ENCODE results near the gene MORN4. TPM values are rescaled to one million over a fixed set of nuclear protein-coding genes. Genes with fewer than 3 reads are reported as not detected.
A peak's percentile ranks its signal among the peaks of the same experiment; 100 is the strongest.

The MORN4 gene
- total and polyA plus RNA-seq, 9 of the 15 experiments (the other 6 are each of a cell fraction or from before 2014, with no cell fraction given): 8.3 to 23.9 (median 11.7) TPM

DNA sequence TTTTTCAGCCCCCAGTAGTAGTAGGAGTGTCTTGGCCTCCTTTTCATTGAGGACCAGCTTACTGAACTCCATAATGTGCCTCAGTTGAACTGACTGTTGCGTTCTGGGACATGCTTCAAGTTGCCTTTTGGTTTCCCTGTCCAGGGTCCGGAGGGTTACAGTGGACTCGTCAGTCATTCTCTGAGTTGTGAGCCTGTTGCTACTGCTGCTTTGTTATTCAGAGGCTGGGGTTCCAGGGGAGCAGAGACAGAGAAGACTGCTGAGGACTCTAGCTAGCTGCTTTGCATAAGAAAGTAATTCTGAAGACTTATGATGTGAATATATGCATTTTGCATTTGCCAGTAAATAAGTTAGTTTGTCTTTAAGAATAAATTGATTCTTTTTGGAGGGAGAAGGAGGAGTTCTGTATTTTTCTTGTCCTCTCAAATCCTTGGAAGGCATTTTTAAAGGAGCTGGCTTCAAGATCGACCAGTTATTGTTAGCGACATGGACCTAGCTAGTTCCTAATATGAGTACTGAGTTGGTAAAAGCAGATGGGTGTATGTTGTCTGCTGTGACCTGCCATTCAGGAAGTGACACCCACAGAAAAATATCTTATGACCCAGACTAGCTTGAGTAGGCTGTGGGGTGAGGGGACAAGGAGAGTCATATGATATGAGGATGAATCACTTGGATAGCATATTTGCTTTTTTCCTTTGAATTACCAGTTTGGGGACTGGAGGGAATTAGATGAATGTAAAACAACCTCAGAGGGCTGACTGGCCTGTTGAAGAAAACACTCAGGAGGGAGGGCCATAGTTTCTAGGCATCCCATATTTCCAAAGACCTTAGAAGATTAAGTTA lies 15.5 kb upstream of the MORN4 start (continued):
- TF ChIP-seq, protein P1, sequence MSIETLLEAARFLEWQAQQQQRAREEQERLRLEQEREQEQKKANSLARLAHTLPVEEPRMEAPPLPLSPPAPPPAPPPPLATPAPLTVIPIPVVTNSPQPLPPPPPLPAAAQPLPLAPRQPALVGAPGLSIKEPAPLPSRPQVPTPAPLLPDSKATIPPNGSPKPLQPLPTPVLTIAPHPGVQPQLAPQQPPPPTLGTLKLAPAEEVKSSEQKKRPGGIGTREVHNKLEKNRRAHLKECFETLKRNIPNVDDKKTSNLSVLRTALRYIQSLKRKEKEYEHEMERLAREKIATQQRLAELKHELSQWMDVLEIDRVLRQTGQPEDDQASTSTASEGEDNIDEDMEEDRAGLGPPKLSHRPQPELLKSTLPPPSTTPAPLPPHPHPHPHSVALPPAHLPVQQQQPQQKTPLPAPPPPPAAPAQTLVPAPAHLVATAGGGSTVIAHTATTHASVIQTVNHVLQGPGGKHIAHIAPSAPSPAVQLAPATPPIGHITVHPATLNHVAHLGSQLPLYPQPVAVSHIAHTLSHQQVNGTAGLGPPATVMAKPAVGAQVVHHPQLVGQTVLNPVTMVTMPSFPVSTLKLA (conservative IDR thresholded peaks at IDR 0.05): 0 out of 4 replicates have a peak, but pooled peaks of 1 of the 2 experiments have one; percentile 28
- TF ChIP-seq CBFA2T2 (conservative IDR thresholded peaks at IDR 0.05) (peak; percentile 69), ZNF3 (CRISPR knock-in tag; IDR thresholded peaks at IDR 0.05) (no peak), CREM (IDR thresholded peaks at IDR 0.05; ENCODE audit: low read depth) (peak; percentile 46; the same call in 1 of the 2 replicates), ZKSCAN1 (IDR thresholded peaks at IDR 0.05; ENCODE audit: low read depth, low read length) (no peak), ZFP30 (CRISPR knock-in tag; IDR thresholded peaks at IDR 0.05; ENCODE audit: borderline replicate concordance) (no peak), PRPF4 (IDR thresholded peaks at IDR 0.05; ENCODE audit: insufficient read depth, low read depth, low read length, poor library complexity, severe bottlenecking) (no peak), RBM14 (IDR thresholded peaks at IDR 0.05; ENCODE audit: borderline replicate concordance, insufficient read depth, low read depth, low read length) (no peak), YY1 (IDR thresholded peaks at IDR 0.05; ENCODE audit: borderline replicate concordance in 1 of 3, control insufficient read depth in 1 of 3, extremely low read depth in 1 of 3, insufficient read depth in 3 of 3, insufficient read length in 1 of 3, insufficient replicate concordance in 2 of 3, low read depth in 1 of 3, low read length in 2 of 3) (no peak), MAX (CRISPR knock-in tag; IDR thresholded peaks at IDR 0.05) (no peak), ZNF766 (CRISPR knock-in tag; conservative IDR thresholded peaks at IDR 0.05) (no peak), MECOM (CRISPR knock-in tag; IDR thresholded peaks at IDR 0.05) (no peak), ZNF444 (CRISPR knock-in tag; IDR thresholded peaks at IDR 0.05) (no peak), MTA1 (IDR thresholded peaks at IDR 0.05; ENCODE audit: borderline replicate concordance) (no peak), ZNF583 (CRISPR knock-in tag; IDR thresholded peaks at IDR 0.05) (no peak), STAG1 (CRISPR knock-in tag; IDR thresholded peaks at IDR 0.05; ENCODE audit: borderline replicate concordance) (no peak), SRSF1 (IDR thresholded peaks at IDR 0.05; ENCODE audit: low read depth, low read length) (no peak), CEBPB (tag; IDR thresholded peaks at IDR 0.05) (no peak)
- TF ChIP-seq, protein P2, sequence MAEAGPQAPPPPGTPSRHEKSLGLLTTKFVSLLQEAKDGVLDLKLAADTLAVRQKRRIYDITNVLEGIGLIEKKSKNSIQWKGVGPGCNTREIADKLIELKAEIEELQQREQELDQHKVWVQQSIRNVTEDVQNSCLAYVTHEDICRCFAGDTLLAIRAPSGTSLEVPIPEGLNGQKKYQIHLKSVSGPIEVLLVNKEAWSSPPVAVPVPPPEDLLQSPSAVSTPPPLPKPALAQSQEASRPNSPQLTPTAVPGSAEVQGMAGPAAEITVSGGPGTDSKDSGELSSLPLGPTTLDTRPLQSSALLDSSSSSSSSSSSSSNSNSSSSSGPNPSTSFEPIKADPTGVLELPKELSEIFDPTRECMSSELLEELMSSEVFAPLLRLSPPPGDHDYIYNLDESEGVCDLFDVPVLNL (CRISPR knock-in tag; IDR thresholded peaks at IDR 0.05; ENCODE audit: low read depth): no peak
- TF ChIP-seq, protein P3, sequence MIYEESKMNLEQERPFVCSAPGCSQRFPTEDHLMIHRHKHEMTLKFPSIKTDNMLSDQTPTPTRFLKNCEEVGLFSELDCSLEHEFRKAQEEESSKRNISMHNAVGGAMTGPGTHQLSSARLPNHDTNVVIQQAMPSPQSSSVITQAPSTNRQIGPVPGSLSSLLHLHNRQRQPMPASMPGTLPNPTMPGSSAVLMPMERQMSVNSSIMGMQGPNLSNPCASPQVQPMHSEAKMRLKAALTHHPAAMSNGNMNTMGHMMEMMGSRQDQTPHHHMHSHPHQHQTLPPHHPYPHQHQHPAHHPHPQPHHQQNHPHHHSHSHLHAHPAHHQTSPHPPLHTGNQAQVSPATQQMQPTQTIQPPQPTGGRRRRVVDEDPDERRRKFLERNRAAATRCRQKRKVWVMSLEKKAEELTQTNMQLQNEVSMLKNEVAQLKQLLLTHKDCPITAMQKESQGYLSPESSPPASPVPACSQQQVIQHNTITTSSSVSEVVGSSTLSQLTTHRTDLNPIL (CRISPR knock-in tag; IDR thresholded peaks at IDR 0.05): no peak
- TF ChIP-seq, protein P4, sequence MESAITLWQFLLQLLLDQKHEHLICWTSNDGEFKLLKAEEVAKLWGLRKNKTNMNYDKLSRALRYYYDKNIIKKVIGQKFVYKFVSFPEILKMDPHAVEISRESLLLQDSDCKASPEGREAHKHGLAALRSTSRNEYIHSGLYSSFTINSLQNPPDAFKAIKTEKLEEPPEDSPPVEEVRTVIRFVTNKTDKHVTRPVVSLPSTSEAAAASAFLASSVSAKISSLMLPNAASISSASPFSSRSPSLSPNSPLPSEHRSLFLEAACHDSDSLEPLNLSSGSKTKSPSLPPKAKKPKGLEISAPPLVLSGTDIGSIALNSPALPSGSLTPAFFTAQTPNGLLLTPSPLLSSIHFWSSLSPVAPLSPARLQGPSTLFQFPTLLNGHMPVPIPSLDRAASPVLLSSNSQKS (CRISPR knock-in tag; IDR thresholded peaks at IDR 0.05): no peak
